HPDE6-E6E7 (cell line): ENCODE data around the gene EDC3.
"Not testable (repeated sequence)": the region's sequence is repeated elsewhere in the genome, so short reads cannot be mapped to it uniquely, and the experiment has no call there.

ENCODE experiments used
- DNase-seq: peaks from one replicate; pipeline ENCODE4 v3.0.0; 2011; ENCODE audit warnings: missing footprints; ENCODE audit errors: extremely low spot score

EDC3 gene

DNA sequence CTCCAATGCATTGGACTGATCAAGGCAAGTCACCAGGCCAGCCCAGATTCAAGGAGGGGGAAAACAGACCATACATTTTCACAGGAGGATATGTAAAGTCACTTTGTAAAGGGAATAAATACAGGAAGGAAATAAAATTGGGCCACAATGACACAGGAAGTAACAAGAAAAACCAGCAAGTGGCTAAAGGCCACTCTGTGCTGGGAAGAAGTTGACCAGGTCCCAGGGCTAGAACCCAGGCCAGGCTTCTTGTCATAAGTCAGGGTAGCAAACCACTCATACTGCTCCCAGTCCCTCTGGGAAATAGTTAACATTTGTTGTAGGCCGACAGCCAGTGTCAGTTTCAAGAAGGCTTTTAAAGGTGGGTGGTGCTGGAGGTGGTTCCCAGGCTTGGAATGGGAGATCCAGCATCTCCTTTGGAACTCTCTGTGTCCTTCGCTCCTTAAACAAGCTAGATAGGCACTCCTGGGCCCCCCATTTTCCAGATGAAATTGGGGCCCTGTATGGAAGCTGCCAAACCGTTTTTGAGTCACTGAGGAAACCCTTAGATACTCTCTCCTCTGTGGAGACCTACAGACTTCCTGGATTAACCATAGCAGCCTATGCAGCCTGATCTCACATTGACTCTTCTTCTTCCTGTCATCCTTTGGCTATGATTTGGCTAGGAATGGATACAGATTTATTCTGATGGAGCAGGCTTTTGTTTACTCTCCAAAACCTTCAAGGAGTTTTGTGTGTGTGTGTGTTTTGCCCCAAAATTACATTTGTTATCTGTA, 14.7 kb upstream of the EDC3 start:
- no peak for DNase-seq

DNA sequence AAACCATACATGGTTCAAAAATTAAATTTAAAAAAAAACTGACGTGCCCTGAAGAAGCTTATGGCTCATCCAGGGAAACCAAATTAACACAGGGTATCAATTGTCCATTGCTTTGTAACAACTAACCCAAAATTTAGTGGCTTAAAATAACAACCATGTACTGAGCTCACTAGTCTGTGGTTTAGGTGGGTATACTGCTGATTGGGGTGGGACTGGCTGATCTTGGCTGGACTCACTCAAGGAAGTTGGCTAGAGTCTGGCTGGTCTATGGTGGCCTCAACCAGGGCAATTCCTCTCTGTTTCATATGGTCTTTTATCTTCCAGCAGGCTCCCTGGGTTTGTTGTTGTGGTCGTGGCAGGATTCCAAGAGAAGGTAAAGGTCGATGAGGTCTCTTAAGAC, 14.1 kb upstream of the EDC3 start:
- DNase-seq: no peak

DNA sequence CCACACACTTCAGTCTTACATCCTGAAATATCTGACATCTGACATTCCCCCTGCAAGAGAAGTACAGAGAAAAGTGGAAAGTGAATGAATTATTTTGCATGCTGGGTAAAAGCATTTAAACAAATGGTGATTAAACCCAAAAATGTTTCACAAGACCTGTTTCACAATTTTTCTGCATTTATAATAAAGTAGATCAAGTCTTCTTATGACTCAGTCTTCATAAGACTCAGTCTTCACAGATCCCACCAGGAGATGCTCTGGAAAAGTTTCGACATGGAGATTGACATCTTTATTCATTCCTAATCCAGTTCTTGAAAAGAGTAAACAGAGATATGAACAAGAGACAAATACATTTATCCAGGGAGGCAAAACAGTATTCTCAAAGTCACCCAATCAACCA, 13.2 kb upstream of the EDC3 start:
- no peak for DNase-seq

DNA sequence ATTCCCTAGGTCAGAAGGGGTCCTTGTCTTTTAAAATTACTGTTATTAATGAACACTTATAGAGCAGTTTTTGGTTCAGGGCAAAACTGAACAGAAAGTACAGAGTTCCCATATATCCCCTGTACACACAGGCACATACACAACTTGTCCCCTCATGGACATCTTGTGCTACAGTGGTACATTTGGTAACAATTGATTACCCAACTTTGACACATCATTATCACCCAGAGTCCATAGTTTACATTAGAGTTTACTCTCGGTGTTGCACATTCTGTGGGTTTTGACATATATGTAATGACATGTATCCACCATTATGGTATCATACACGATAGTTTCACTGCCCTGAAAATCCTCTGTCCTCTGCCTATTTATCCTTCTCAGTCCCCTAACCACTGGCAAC, 984 bp upstream of the EDC3 start:
- no peak for DNase-seq

DNA sequence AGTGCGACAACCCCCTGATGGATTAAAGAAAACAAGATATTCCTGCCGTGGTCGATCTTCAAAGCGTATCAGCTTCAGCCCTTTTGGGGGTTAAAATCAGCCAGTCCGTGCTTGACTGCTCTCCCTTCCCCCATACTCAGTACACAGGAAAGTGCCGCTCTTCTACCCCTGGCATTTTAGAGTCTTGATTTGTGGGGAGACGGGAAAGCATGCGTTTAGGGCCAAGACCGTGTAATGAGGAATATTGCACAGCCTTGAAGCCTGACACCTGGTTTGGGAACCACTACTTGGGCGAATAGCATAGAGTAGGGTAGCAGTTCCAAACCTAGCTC, 540 bp upstream of the EDC3 start:
- no peak for DNase-seq

DNA sequence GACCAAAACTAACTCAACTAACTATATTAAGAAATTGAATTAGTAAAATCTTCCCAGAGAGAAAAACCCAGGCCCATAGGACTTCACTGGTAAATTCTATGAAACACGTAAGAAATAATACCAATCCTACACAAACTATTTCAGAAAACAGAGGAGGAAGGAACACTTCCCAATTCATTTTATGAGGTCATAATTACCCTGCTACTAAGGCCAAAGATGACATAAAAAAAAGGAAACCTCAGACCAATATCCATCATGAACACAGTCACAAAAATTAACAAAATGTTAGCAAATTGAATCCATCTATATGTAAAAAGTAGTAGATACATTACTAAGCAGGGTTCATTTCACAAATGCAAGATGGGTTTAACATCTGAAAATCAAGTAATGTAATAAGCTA, 3.5 kb downstream of the EDC3 start:
- DNase-seq: no peak

DNA sequence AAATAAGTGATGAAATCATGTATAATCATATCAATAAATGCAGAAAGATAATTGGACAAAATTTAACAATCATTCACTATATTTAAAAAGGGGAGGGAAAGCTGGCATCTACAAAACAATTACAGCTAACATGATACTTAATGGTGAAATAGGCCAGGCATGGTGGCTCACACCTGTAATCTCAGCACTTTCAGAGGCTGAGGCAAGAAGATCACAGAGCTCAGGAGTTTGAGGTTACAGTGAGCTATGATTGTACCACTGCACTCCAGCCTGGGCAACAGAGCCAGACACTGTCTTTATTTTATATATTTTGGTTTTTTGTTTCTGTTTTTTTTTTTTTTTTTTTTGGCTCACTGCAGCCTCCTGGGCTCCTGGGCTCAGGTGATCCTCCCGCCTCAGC, 12.1 kb downstream of the EDC3 start:
- no peak for DNase-seq

DNA sequence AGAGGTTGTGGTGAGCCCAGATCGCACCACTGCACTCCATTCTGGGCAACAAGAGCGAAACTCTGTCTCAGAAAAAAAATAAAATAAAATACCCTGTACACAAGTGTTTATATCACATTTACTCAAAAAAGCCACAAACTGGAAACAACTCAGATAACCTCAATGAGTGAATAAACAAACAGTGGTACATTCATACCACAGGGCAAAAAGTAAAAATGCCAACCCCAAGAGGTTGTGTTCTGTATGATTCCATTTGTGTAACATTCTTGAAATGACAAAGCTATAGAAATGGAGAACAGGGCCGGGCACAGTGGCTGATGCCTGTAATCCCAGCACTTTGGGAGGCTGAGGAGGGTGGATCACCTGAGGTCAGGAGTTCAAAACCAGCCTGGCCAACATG, 12.9 kb downstream of the EDC3 start:
- no peak for DNase-seq

DNA sequence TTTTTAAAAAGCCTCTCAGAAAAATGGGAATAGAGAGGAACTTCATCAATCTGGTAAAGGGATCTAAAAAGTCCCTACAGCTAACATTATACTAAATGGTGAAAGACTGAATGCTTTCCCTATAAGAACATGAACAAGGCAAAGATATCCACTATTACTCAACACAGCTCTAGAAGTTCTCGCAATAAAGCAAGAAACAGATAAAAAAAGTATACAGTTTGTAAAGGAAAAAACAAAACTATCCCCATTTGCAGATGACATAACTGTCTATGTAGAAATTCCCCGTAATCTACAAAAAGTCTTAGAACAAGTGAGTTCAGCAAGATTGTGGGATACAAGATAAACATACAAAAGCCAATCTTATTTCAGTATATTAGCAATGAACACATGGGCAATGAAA, 15.4 kb downstream of the EDC3 start:
- no peak for DNase-seq

DNA sequence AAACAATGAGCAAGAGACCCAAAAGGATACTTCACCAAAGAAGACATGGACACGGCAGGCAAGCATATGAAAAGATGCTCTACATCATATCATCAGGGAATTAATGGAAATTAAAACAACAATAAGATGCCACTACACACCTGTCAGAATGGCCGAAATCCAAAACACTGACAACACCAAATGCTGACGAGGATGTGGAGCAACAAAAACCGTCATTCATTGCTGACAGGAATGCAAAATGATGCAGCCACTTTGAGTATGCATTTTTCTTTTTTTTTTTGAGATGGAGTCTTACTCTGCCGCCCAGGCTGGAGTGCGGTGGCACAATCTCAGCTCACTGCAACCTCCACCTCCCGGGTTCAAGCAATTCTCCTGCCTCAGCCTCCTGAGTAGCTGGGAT, 19.0 kb downstream of the EDC3 start:
- DNase-seq: no peak

DNA sequence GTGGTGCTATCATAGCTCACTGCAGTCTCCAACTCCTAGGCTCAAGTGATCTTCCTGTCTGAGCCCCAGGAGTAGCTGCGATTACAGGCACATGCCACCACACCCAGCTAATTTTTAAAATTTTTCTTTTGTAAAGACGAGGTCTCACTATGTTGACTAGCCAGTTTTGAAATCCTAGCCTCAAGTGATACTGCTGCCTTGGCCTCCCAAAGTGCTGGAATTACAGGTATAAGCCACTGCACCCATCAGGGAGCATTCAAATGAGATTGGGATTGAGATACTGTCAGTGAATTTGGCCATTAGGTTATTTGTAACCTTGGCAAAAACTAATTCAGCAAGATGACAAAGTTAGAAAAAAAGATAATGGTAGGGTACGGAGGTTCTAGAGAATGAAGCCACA, 21.7 kb downstream of the EDC3 start:
- no peak for DNase-seq

DNA sequence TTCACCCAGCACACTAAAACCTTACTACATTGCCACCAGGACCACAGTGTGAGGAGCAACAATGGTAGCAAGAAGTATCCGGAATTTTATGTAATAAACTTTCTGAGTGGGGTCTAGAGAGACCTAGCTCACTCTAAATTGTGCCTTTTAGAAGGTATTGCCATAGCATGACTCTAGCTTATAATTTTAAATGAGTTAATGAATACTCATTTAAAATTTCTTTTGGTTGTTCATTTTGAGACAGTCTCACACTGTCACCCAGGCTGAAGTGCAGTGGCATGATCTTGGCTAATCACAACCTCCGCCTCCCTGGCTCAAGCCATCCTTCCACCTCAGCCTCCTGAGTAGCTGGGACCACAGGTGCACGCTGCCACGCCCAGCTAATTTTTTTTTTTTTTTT, 26.2 kb downstream of the EDC3 start:
- no peak for DNase-seq

DNA sequence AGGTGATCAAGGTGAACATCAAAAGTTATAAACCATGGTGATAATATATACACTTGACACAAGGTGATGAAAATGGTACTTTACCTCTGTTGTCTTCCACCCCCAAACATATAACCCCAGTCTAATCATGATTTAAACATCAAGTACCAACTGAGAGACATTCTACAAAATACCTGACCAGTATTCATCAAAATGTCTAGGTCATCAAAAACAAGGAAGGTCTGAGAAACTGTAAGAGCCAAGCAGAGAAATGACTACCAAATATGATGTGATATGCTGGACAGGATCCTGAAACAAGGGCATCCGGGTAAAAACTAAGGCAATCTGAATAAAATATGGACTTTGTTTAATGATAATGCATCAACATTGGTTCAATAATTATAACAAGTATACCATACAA, 27.8 kb downstream of the EDC3 start:
- no peak for DNase-seq

DNA sequence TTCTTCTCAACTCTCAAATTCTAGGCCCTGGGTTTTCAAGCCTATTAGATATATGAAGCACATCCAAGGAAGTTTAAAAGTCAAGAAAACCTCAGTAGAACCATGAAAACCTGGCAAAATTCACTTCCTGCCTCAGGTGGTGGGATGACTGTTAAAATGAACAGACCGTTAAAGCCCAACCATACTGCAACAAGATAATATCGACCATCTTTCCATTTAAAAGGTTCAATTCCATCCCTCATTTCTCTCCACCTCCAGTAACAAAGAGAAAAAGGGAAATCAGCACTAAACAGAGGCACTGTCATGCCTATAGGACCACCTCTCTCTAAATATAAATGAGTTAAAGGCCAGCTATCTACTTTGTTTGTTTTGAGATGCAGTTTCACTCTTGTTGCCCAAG, 31.2 kb downstream of the EDC3 start:
- no peak for DNase-seq

DNA sequence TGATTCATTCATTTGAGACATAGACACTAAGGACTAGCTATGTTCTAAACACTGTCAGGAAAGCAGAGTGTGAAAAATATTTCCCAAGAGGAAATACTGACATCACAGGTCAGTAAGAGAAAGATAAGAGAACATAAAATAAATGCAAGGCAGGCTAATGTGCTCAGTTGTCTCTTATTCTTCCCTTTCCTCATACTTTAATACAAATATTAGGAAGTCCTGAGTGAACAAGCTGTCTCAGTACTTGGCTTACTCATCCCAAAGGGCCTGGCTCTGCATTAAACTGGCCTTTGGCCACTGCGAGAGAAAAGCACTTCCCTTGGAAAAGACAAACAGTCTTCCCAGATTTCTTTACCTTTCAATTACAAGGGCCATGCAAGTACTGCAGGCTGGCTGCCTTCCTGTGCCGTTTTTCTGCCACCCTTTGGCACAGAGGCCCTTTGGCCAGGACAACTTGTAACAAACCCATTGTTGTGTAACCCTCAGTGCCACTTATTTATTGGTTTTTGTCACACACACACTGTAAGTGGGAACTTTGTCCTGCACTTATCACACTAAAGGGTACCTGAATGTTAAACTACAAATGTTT, 31.7 kb downstream of the EDC3 start:
- no peak for DNase-seq

DNA sequence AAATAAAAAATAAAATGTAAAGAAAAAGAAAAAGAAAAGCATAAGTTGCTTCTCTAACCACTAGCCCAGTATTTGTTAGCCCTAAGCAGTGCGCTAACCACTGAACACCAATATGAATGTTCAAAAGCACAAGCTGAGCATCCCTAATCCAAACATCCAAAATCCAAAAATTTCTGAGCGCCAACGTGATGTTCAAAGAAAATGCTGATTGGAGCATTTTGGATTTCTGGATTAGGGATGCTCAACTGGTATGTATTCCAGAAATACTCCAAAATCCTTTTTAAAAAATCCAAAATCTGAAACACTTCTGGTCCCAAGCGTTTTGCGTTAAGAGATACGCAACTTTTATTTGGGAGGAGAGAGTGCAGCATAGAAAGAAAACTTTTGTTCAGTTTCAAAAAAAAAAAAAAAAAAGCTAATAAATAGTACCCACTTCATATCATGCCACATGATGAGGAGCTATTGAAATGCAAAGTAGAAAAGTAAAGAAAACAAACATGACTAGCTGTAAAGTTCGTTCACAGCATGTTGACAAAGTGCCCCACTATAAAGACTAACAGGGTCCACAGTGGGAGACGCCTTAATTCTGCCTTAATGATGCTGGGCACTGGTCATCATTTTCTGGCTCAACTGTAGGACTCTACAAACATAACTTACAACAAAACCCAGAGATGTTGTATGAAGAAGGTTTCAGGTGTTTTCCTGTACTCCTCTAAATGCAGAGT, 32.4 kb downstream of the EDC3 start:
- DNase-seq: no peak

DNA sequence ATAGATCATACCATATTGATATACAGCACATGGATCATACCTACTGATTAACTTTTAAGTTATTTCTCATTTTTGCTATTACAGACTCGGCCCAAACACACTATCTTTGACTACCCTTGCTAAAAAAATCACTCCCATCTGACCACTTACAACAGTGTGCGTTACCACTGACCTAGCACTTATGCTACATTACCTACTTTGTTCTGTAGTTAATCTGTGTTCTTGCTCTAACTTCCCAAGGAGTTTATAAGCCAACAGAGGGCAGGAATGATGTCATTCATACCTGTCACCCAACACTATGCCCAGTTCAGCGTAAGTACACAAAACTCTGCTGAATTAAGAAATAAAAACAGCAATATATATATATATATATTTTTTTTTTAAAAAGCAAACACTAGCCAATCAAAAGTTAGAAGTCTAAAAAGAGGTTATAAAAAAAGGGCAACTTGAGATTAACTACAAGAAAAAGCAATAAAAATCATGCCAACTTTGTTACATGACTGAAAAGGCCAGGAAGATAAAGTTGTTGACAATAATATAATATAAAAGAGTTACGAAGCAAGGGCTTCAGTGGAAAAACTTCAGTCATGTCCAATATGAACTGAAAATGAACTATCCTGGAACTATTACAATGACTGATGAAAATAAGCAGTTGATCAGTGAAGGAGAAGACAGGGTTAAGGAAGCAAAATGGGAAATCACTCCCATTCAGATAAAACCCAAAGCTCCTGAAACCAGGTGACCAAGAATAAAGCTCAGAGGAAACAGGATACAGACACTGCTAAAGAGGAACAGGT, 33.6 kb downstream of the EDC3 start:
- no peak for DNase-seq

DNA sequence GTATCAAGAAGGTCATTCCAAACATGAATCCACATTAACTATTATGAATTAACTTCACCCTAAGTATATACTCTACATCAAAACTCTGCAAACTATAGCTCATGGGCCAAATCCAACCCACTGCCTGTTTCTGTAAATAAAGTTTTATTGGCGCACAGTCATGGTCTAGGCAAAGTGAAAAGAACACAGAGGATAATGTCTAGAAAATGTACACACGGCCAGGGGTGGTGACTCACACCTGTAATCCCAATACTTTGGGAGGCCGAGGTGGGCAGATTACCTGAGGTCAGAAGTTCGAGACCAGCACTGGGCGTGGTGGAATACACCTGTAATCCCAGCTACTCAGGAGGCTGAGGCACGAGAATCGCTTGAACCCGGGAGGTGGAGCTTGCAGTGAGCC, 34.5 kb downstream of the EDC3 start:
- DNase-seq: not testable (repeated sequence)

DNA sequence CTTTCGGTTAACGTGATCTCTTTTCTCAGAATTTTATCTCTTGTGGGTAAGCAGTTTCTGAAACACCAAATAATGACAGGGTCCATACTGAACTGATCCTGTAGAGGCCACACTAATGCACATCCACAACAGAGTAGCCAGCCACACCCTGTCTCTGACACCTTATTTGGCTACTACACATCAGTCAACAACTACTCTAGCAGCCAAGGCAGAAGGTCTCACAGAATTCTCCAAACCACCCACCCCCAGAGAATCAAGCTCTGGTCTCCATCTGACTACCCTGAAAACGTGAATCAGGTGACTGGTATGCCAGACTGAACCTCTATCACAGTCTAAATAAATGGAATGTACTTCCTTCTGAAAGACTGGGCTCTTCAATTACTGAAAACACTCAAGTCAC, 38.0 kb downstream of the EDC3 start:
- DNase-seq: no peak

DNA sequence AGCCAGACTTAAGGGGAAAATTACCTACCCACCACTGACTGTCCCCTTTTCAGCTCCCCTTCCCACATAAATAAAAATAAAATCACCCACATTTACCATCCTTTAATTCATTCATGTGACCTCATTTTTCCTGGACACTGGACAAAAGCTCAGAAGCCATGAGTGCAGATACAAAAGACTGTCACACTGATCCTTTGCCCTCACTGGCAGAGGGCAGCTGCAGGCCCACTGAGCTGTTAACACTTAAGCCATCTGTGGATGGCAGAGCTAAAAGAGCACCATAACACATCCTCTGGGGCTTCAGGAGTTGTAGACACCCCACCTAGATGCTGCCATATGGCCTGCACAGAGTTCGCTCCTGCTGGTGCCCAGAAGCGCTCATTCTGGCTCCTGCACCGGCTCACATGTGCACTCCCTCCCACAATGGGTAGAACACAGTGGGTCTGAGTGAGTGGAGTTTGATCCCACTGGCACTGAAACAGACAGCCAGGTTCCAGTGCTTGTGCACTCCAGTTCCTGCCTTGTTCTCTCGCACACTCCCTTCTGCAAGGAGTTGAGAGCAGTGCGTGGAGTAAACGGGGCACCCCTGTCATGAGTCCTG, 38.8 kb downstream of the EDC3 start:
- no peak for DNase-seq

DNA sequence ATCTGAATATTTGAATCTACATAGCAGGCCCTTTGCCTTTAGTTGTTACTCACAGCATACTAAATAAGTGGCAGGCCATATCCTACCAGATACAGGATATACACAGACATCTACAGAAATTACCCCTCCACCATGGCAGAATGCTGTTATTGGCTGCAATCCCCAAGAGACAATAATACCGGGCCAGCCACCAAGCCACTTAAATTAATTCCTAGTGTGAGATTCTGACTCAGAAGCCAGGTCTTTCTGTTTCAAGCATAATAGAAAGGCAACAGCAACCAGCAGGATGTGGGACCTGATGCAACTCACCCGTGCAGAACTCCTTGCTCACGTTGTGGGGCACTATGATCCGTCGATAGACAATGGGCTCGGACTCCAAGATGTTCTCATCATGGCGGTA, 40.4 kb downstream of the EDC3 start:
- no peak for DNase-seq

DNA sequence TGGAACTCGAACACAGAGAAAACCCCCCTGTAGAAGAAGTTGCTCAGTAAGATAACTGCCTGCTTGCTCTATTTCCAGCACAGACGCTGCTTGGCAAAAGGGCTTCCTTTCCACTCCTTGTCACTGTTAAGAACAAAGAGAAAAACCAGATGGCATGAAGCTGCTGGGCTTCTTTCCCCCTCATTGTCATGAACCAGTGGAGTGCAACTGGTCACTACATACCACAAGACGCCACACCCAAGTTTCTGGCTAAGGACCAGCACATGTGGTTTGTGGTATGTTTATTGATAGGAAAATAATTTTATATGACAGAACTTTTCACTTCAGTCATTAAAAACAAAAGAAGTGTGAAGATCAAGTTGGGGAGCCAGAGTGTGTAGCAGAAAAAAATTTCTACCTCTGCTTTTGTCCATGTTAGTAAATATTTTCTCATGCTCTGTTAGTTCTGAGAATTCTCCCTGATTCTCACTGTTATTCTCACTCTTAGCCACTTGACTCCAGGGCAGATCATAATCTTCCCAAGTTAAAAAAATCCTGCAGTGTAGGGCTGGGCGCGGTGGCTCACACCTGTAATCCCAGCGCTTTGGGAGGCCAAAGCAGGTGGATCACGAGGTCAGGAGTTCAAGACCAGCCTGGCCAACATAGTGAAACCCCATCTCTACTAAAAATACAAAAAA, 42.3 kb downstream of the EDC3 start:
- DNase-seq: no peak
